Epidermal melanocyte (primary cell): ENCODE results near the gene RGS12.
"Not testable (repeated sequence)": the region's sequence is repeated elsewhere in the genome, so short reads cannot be mapped to it uniquely, and the experiment has no call there.

Source experiments
- DNase-seq: peaks from one replicate; pipeline ENCODE4 v3.0.0; 2011; ENCODE audit warnings: low spot score; ENCODE audit not compliant: insufficient read length

Gene RGS12

DNA sequence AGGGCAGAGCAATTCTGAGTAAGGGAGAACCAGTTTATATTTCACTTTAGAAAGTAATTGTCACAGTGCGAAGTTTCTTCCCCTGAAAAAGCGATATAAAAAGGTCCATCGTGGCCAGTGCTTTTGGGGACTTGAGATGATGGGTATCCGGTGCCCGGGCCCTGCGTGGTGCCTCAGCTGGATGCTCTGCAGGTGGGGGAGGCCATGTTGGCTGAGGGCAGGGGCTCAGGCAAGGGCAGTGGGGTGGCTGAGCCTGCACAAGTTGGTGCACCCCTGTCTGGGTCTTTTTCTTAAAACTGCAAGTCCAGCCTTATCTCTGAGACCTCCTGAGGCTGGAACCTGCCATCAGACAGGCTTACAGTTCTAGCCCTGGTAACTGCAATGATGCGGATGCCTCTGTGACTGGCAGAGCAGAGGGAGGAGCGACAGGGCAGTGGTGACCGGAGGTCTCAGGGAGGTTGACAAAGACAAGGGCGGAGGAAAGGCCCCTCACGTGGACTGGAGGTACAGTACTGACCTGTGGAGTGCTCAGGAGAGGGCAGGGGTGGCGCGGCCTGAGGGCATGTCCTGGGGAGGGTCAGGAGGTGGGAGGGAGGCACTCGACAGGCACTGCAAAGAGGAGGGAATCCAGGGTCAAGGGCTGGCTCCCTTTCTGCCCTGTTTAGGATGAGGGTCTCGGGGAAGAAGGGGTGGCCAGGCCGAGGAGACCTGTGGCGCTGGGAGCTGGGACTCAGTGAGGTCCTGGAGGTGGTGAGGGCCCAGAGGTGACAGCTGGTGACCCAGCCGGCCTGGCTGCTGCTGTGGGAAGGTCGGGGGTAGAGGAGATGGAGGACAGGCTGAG, 1.8 kb downstream of the RGS12 start:
- no peak for DNase-seq

GRCh38 chr4:3295837-3296624, 3.2 kb downstream of the RGS12 start:
- no peak for DNase-seq

GRCh38 chr4:3296651-3297050, 3.8 kb downstream of the RGS12 start:
- DNase-seq = no peak

DNA sequence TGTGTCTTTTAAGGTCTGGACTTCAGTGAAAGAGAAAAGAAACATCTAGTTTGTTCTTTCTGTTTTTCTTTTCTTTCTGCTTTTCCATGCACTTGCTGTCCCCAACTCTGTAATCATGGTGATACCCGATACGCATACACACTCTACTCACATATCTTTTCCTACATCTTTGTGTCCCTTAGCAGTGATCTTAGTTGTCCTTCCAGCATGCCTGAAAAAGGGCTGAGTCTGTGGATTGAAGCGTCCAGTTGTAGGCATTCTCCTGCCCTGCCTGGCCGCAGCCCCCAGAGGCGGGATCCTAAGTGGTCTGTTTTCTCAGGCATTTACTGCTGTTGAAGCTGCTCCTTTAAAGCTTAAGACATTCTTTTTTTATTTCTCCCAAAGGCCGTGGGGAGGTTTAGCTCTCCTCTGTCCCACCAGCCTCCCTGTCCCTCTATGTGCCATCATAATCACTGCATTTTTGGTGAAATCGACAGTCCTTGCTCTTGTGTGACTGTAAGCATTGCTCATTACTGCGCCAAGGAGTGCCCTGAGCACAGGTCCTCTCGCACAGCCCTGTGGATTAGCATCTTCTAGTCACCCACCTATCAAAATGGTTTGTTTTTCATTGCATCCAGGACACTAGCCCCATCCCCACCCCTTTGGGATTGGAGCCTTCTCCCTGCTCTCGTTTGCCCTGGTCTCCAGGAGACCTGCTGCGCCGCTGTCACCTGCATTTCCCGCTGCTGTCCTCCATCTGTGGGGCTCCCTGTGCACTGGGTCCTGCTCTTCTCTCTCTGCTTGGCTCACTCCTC, 4.4 kb downstream of the RGS12 start:
- no peak for DNase-seq

DNA sequence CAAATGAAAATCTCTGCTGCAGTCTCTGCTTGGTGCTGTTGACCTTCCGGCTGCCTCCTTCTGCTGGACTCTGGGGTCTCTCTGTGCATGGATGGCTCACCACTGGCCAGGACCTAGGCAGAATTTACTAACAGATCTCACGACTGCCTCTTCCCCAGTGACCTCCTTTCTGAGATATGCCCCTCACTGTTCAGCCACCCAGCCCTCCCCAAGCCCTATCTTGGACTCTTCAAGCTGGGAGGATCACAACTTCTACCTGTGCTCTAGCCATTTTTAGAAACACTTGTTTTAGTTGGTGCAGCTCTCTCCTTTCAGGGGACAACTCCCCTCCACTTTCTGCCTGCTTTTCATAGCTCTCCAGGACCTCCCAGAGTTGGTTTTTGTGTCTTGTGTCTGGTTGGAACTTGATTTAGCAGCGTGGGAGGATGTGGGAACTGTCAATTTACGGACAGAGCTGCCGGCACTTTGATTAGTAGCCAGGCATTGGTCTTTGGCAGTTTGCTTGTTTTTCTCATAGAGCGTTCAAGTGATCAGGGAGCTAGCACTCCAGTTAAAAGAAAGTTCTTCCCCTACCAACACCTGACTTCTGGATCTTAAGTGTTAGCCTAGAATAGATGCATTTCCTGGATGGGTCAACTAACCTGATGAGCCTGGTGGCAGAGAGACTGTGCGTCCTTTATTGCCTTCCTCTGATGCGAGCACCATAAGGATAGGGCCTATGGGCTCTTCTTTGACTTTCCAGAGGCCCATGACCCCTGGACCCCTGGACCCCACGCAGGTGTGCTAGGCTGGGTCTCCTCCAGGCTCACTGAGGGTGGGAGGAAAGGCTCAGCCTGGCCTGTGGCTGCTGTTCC, 6.5 kb downstream of the RGS12 start:
- no peak for DNase-seq

DNA sequence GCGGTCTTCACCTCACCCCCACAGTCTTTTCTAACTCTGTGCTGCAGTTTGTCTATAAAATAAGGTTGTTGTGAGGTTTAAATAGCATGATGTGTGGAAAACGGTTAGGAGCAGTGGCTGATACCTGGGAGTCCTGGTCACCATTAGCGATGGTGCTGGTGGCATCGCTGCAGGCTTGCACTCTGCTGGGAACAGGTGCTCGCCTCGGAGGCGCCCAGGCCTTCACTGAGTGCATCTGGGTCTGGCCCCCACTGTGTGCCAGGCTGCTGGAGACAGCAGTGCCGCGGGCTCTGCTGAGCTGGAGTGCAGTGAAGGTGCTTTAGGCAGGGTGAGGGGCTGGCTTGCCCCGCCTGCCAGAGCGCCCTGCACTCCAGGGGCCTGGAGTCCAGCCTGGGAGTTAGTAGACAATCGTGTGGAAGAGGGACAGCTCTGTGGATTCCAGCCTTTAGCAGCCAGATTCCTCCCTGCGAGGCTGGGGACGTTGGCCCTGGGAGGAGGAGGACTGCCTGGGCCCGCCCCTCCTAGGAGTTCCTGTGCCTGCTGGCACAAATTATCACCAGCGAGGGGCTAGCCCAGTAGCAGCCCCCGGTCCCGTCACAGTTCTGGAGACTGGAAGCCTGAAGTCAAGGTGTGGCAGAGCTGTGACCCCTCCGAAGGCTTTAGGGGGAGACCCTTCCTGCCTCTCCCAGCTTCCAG, 7.3 kb downstream of the RGS12 start:
- no peak for DNase-seq

DNA sequence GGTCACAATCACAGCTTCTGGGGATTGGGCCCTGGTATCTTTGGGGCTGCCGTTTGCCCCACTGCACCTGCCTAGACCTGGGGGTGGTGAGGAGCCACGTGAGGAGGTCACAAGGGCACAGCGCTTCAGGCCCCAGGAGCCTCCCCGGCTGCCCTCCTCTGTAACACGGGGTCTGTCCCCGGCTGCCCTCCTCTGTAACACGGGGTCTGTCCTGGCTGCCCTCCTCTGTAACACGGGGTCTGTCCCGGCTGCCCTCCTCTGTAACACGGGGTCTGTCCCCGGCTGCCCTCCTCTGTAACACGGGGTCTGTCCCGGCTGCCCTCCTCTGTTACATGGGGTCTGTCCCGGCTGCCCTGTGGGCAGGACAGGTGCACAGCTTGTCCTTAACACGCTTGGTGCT, 8.1 kb downstream of the RGS12 start:
- not testable (repeated sequence) for DNase-seq

- no peak for DNase-seq
These were observed 8.8 kb downstream of the RGS12 start for GRCh38 chr4:3301450-3302172.

- no peak for DNase-seq
These were observed 9.5 kb downstream of the RGS12 start for GRCh38 chr4:3302173-3302785.

DNA sequence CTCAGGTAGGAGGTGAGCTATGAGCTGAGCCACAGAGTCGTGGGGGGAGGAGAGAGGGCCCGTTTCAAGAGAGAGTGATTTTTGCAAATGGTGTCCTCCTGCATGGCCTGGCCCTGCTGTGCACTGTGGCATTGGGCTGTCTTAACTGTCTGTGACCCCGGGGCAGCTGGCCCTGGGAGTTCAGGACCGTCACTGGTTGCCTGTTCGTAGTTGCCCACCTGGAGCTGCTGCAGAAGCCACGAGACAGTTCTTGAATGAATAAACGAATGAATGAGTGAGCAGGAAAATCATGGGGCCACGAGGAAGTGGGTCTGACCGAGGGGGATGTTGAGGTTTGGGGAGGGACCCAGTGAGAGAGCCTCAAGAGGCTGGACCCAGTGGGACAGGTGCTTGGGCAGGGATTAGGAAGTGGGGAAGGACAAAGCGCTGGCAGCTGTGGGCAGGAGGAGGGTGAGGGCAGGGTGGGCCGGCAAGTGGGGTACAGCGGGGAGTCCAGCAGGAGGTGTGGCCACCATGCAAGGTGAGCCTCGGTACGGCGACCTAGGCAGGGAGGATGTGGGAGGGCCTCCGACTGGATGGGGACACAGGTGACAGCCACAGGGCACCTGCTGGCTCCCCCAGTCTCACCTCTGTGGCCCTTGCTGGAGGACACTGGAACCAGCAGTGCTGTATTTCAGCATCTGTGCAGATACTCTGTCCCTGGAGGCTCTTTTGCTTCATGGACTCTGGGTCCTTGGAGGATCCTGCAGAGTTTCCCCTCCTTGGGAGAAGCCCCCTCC, 10.2 kb downstream of the RGS12 start:
- DNase-seq = no peak

- no peak for DNase-seq
These were observed 10.7 kb downstream of the RGS12 start for GRCh38 chr4:3303565-3303824.

- DNase-seq = no peak
These were observed 11.3 kb downstream of the RGS12 start for GRCh38 chr4:3303923-3304710.

DNA sequence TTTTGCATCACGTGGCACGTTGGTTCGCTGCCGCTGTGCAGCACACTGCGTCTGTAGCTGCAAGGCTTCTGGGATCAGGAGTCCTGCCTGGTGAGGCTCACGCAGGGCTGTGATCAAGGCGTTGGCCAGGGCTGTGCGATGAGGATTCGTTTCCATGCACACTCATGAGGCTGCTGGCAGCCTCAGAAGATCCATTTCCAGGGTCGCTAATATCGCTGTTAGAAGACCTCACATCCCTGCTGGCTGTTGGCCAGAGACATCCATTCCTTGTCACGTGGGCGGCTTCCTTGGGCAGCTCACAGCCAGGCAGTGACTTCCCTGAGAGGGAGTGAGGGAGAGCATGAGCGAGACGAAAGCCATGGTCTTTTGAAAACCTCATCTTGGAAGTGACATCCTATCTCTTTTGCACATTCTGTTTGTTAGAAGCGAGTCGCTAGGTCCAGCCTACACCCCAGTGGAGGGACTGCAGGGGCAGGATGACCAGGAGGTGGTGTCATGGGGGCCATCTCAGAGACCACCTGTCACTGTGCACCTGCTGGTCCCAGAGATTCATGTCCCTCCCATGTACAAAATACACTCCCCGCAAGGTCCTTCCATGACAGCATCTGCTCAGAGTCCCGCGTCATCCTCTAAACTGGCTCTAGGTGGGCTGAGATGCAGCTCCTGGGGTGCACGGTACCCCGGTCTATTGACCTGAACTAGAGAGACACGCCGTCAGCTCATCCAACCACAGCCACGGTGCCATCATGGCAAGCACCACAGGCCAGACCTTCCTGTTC, 12.2 kb downstream of the RGS12 start:
- peak; percentile 76 for DNase-seq

- DNase-seq = no peak
These were observed 13.0 kb downstream of the RGS12 start for GRCh38 chr4:3305610-3306371.

- DNase-seq = no peak
These were observed 13.6 kb downstream of the RGS12 start for GRCh38 chr4:3306450-3306849.

DNA sequence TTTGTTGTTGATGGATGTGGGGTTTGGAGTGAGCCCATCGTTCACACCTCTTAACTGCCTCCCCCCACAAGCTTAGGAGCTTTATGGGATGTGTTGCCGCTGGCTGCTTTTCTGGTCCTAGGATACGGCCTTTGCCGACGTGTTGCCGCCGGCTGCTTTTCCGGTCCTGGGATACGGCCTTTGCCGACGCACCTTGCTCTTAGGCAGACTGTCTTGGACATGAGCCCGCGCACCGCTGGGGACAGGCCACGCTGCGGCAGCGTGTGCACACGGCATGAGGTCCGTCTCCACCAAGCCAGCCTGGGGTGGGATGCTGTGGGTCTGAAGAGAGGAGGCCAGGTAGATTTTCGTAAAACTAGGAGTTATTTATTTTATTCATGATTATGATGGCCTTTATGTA, 14.2 kb downstream of the RGS12 start:
- no peak for DNase-seq
